KMS-11 (cell line): ENCODE data around the gene ACTL6B.
A peak's percentile ranks its signal among the peaks of the same experiment; 100 is the strongest.

Experiments used
- H2AFZ ChIP-seq: fragments of 200-600 bp; sonication (generic); 2 replicates; pipeline ENCODE4 v1.6.1; 2016; ENCODE audit warnings: antibody characterized with exemption, mixed run types, low read depth
- H3K27ac ChIP-seq: fragments of 200-600 bp; sonication (generic); 2 replicates; pipeline ENCODE4 v1.6.1; 2016; ENCODE audit warnings: mild to moderate bottlenecking, mixed run types
- H3K27me3 ChIP-seq: fragments of 200-600 bp; sonication (generic); 2 replicates; pipeline ENCODE4 v1.6.1; 2017; ENCODE audit warnings: mild to moderate bottlenecking, low read depth, mixed run types, moderate library complexity; ENCODE audit not compliant: insufficient read depth
- H3K36me3 ChIP-seq: fragments of 200-600 bp; sonication (generic); 2 replicates; pipeline ENCODE4 v1.6.1; 2017; ENCODE audit warnings: mild to moderate bottlenecking, mixed run types; ENCODE audit not compliant: insufficient read depth
- H3K4me1 ChIP-seq: fragments of 200-600 bp; sonication (generic); 2 replicates; pipeline ENCODE4 v1.6.1; 2016; ENCODE audit warnings: mild to moderate bottlenecking, low read depth, mixed run types; ENCODE audit not compliant: poor library complexity, severe bottlenecking
- H3K4me2 ChIP-seq: fragments of 200-600 bp; sonication (generic); 2 replicates; pipeline ENCODE4 v1.7.0; 2016; ENCODE audit warnings: mild to moderate bottlenecking, mixed run types
- H3K4me3 ChIP-seq: fragments of 200-600 bp; sonication (generic); IDR thresholded peaks from 2 replicates; pipeline ENCODE4 v1.6.1; 2017; ENCODE audit warnings: low read depth, low read length, mixed read lengths; ENCODE audit not compliant: insufficient read depth
- H3K79me2 ChIP-seq: fragments of 200-600 bp; sonication (generic); 2 replicates; pipeline ENCODE4 v1.6.1; 2016; ENCODE audit warnings: low read depth, mixed run types; ENCODE audit not compliant: insufficient read depth
- H3K9ac ChIP-seq: fragments of 200-600 bp; sonication (generic); 2 replicates; pipeline ENCODE4 v1.6.1; 2016; ENCODE audit warnings: mild to moderate bottlenecking, mixed run types
- H4K20me1 ChIP-seq: fragments of 200-600 bp; sonication (generic); 2 replicates; pipeline ENCODE4 v1.6.1; 2016; ENCODE audit warnings: mild to moderate bottlenecking, mixed run types; ENCODE audit not compliant: insufficient read depth
- CTCF ChIP-seq: fragments of 200-600 bp; sonication (generic); conservative IDR thresholded peaks from 2 replicates; pipeline ENCODE4 v1.6.1; 2017; ENCODE audit warnings: low read depth, mild to moderate bottlenecking, antibody characterized with exemption, low read length, moderate library complexity, mixed read lengths

Gene ACTL6B

GRCh38 chr7:100675581-100676350 is 19.5 kb upstream of the ACTL6B start:
- peaks cover 14% of the 10 kb centered on the region; the same call in 1 of the 2 replicates for H3K27me3 ChIP-seq
- H3K4me3 ChIP-seq: no peak overlapping the region
- H3K27ac ChIP-seq: no peak overlapping the region
- H3K36me3 ChIP-seq: peaks cover 3% of the 10 kb centered on the region; the same call in 1 of the 2 replicates
- H2AFZ ChIP-seq: no peak overlapping the region
- no peak for TF ChIP-seq CTCF
- peak overlapping the region; percentile 54 for H3K4me2 ChIP-seq
- peaks cover 17% of the 10 kb centered on the region for H3K4me1 ChIP-seq
- peaks cover 19% of the 10 kb centered on the region for H3K79me2 ChIP-seq
- no peaks in the 10 kb centered on the region for H4K20me1 ChIP-seq
- peak overlapping the region; percentile 23; the same call in 1 of the 2 replicates for H3K9ac ChIP-seq

GRCh38 chr7:100675105-100675451 is 18.8 kb upstream of the ACTL6B start:
- no peak for TF ChIP-seq CTCF
- Histone ChIP-seq H3K4me2 (peak overlapping the region; percentile 54), H3K9ac (peak overlapping the region; percentile 87; the same call in 1 of the 2 replicates)

GRCh38 chr7:100674411-100675104 is 18.3 kb upstream of the ACTL6B start:
- H3K9ac ChIP-seq: peak overlapping the region; percentile 87
- H3K4me3 ChIP-seq: no peak overlapping the region
- H2AFZ ChIP-seq: peak overlapping the region; percentile 90
- H3K36me3 ChIP-seq: peaks cover 3% of the 10 kb centered on the region; the same call in 1 of the 2 replicates
- H3K27ac ChIP-seq: peak overlapping the region; percentile 37; the same call in 1 of the 2 replicates
- H3K4me1 ChIP-seq: peaks cover 13% of the 10 kb centered on the region
- no peaks in the 10 kb centered on the region for H4K20me1 ChIP-seq
- peak overlapping the region; percentile 79 for H3K4me2 ChIP-seq
- H3K79me2 ChIP-seq: peaks cover 19% of the 10 kb centered on the region
- peaks cover 22% of the 10 kb centered on the region; the same call in 1 of the 2 replicates for H3K27me3 ChIP-seq
- no peak for TF ChIP-seq CTCF

More at GRCh38 chr7:100675105-100675451, 18.8 kb upstream of the ACTL6B start:
- Histone ChIP-seq H3K36me3 (peaks cover 3% of the 10 kb centered on the region; the same call in 1 of the 2 replicates), H3K27me3 (peaks cover 18% of the 10 kb centered on the region; the same call in 1 of the 2 replicates), H3K4me3 (no peak overlapping the region), H4K20me1 (no peaks in the 10 kb centered on the region), H3K27ac (no peak overlapping the region), H3K4me1 (peaks cover 16% of the 10 kb centered on the region), H2AFZ (no peak overlapping the region), H3K79me2 (peaks cover 19% of the 10 kb centered on the region)

- no peaks in the 10 kb centered on the region; the same call in 1 of the 2 replicates for H3K36me3 ChIP-seq
- H3K4me3 ChIP-seq: no peak overlapping the region
- peaks cover 13% of the 10 kb centered on the region for H3K4me1 ChIP-seq
- peak overlapping the region; percentile 90 for H2AFZ ChIP-seq
- no peaks in the 10 kb centered on the region for H4K20me1 ChIP-seq
- H3K79me2 ChIP-seq: peaks cover 19% of the 10 kb centered on the region
- H3K9ac ChIP-seq: peak overlapping the region; percentile 87
- H3K27me3 ChIP-seq: peaks cover 28% of the 10 kb centered on the region; the same call in 1 of the 2 replicates
- no peak for TF ChIP-seq CTCF
- H3K27ac ChIP-seq: peak overlapping the region; percentile 37; the same call in 1 of the 2 replicates
- H3K4me2 ChIP-seq: peak overlapping the region; percentile 79
Measured at GRCh38 chr7:100673942-100674410, 17.7 kb upstream of the ACTL6B start.
